Measurements from ENCODE around the gene NAV1.
A peak's percentile ranks its signal among the peaks of the same experiment; 100 is the strongest.
"Not testable (repeated sequence)": the region's sequence is repeated elsewhere in the genome, so short reads cannot be mapped to it uniquely, and the experiment has no call there.

Gene NAV1

DNA sequence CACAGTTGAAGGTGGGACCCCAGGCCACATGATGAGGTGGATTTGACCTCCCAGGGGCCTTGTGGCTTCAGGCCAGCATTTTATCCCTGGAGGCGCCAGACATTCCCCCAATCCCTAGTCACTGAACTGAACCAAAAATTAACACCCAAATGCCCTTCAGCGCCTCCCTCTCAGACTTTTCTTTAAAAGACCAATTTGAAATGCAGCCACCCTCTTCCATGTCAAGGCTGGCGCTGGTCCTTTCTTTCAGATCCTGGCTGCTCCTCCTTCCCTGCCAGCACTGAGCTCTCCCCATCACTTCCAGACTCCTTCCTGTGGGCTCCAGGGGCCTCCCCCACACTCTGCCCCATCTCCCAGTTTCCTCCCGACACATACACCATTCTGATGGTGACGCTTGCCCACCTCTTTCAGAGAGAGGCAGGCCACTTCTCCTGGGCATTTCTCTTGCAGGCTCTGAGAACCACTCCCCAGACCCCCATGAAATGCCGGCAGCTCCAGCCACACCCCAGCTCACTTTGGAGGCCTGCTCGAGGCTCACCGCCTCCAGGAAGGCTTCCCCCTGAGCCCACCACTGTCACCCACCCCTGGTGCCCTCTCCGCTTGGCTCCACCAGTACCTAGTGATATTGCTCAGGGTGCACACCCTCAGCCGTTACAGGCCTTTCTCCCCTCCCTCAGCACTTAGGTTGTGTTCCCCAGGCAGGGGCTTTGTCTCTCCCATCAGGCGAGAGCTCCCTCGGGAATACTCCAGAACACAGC is 27.0 kb downstream of the NAV1 start:
- DNase-seq = no peak

DNA sequence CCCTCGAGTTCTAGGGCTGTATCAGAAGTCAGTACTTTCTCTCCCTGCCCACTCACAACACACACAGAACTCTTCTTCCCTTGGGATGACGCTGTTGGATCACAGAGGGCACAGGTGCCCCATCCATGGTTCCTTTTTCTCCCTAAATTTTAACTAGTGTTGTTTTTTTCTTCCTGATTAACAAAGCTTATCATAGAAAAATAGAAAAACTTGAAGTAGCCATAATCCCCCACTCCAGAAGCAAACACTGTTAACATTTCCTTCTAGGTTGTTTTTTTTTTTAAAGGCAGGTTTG is 27.5 kb downstream of the NAV1 start:
- no peak for DNase-seq

DNA sequence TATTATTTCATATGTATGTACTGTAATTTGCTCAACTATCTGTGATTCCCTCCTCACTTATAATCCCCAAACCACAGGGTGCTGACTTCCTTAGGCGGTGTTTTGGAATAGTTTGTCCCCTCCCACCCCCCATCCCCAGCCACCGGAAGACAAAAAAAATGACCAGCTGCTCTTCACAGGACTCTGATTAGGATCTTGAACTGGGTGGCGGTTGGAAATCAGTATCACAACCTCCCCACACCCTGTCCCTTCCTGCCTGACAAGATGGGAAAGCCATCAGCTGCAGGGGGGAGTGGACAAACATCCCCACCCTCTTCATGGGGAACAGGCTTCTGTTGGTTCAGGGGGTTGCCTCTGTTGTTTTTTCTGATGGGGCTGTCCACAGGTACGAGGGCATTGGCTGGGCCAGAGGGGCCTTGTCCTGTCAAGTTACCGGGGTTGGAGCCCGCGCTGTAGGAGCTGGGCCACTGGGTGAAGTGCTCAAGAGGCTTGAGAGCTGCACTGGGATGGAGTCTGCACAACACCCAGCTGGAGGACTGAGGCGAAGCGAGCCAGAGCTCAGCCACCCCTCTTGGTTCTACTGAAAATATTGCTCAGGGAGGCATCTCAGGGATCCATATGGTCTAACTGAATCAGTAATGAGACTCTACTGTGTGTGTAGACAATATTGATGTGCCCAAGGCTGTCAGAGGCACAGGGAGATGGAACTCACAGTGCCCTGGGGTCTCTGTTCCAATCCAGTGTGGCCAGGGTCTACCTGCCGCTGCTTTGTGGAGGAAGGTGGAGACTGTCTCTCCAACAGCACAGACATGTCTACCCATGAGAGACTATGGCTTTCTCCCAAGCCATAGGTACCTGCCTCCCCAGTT is 28.2 kb downstream of the NAV1 start:
- no peak for DNase-seq

GRCh38 chr1:201568265-201568664 is 29.3 kb downstream of the NAV1 start:
- no peak for DNase-seq

GRCh38 chr1:201568859-201569294 is 29.9 kb downstream of the NAV1 start:
- no peak for DNase-seq

DNA sequence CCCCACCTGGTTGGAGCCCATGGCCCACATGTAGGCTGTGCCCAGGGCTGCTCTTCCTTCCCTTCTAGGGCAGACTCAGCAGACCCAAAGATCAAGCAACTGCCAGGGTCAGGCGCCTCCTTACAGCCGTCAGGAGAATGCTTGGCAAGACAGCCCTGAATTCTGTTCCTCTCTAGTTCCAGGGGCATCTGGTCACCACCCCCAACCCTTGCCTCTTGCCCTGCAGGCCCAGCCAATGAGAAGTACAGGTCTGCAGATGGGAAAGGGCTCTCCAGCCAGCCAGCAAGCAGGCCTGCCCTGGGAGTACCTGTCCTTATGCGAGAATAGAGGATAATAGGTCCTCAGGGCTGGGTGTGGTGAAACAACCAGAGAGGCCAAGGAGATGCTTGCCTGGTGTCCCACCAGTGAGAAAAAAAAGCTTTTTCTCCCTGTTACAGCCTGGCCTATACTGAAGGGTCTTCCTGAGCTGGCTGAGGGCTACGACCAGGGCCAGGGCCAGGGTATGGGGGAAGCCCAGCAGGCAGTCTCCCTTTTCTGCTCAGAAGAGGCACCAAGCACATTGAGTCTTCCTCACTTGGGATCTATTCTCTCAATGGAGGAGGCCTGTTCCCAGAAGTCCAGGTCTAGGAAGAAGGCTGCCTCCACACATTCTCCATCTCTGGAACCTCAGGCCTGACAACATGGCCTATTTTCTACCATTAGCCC is 31.4 kb downstream of the NAV1 start:
- no peak for DNase-seq

DNA sequence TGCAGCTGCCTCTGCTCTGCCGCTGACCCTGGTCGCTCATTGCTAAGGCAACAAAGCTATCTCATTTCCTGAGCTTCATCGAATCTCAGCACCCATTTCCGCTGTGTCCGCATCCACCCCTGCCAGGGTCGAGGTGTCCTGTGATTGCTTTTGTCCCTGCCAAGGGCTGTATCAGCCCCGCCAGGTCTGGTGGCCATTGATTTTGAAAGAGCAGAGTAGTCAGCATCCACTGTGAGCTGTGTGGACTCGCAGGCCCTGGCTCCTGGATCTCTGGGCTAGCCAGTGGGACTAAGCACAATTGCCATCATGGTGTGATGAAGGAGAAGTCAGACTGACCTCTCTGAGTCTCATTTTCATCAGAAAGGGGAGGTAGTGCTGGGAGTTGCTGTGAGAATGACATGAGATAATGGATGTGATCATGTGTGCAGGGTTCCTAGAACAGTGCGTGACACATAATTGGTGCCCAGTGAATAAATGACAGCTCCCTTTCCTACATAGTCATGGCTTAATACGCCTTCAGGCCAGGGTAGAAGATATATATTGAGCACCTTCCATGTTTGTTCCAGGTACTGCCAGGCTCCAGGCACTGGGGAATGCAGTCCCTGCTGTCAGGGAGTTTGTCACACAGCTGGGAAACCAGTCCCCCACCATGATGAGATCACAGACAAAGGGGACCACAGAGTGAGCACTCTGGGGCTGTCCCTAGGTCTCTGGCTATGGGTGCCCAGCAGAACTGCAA is 32.1 kb downstream of the NAV1 start:
- DNase-seq = no peak

GRCh38 chr1:201573030-201573429 is 34.1 kb downstream of the NAV1 start:
- no peak for DNase-seq

- DNase-seq = no peak
These were observed 35.0 kb downstream of the NAV1 start for GRCh38 chr1:201573923-201574322.

GRCh38 chr1:201575912-201576311 is 37.0 kb downstream of the NAV1 start:
- DNase-seq = no peak

- DNase-seq = no peak
These were observed 38.0 kb downstream of the NAV1 start for GRCh38 chr1:201576914-201577313.

DNA sequence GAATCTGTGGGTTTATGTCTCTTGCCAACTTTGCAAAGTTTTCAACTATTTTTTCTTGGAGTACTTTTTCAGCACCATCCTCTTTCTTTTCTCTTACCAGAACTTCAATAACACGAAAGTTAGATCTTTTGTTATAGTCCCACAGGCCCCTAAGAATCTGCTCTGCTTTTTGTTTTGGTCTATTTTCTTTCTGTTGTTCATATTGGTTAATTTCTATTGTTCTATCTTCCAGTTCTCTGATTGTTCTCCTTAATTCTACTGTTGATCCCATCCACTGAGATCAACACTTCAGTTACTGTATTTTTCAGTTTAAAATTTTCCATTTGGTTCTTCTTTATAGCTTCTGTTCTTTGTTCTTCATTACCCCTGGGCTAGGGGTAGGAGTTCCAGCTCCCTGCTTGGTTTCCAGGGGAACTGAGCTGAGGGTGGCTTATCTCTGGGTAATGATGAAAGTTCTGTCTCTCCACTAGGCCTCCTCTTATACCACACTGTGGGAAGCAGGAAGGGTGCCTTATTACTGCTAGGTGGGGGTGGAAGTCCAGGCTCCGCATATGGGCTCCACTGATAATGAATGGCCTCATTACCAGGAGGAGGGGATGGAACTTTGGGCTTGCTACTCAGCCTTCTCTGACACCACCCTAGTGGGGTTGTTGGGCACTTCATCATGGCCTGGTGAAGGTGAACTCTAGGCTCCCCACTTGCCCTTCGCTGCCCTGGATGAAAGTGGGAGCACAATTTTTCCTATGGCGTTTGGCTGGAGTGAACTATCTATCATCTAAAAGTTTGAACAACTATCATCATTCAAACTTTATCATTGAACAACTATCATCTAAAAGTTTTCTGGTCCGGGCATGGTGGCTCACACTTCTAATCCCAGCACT is 39.3 kb downstream of the NAV1 start:
- DNase-seq = no peak

DNA sequence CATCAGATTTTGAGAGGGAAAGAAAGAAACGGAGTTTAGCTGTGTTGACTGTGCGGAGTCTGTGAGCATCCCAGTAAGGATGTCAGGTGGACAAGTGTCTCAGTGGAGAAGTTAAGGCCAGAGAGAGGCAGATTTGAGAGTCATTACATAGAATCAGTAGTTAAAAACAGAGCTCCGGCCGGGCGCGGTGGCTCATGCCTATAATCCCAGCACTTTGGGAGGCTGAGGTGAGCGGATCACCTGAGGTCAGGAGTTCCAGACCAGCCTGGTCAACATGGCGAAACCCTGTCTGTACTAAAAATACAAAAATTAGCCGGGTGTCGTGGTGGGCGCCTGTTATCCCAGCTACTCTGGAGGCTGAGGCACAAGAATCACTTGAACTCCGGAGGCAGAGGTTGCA is 42.4 kb downstream of the NAV1 start:
- DNase-seq = not testable (repeated sequence)

- DNase-seq = peak; percentile 41
These were observed 43.9 kb downstream of the NAV1 start for GRCh38 chr1:201582705-201583442.

DNA sequence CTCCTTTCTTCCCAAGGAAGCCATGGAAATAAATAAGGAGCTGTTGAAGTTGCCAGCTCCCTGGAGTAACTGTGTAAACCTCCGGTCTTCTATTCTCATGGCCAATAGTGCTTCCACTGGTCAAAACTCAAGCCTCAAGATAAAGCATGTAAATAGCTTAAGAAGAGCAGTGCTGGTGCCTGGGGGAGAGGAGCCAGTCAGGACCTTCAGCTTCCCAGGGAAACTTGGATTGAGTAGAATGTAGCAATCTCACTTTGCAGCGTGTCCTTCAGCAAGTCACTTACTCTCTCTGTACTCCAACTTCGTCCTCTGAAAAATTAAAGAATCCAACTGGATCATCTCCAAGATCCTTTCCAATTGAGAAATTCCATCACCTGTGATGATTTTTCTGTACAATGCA is 44.7 kb downstream of the NAV1 start:
- no peak for DNase-seq

DNA sequence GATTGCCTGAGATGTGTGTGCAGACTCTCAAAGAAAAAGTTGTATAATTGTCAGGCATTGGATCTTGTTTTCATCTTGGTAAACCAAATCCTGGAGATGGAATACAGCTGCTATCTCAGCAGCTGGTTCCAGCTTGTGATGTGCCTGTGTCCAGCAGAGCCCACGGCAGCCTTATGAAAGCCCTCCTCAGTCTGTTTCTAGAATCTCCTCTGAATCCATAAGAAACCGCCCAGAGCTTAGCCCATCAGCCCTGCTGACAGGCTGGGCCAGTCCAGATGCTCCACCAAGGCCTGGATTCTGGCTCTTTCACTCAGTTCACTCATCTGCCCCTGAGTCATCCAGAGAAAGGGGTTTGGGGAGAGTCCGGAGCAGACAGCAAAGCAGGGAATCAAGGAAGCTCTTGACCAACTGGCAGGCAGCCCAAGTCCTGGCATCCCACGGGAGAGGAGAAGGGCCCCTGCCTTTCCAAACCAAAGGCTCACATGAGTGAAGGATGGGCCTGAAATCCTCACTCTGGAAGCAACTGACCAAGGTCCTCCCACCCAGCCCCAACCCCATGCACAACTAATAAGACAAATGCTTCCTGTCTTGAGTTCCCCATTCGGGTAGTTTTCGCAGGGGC is 45.7 kb downstream of the NAV1 start:
- DNase-seq = peak; percentile 85

GRCh38 chr1:201585093-201585483 is 46.2 kb downstream of the NAV1 start:
- peak; percentile 56 for DNase-seq

DNA sequence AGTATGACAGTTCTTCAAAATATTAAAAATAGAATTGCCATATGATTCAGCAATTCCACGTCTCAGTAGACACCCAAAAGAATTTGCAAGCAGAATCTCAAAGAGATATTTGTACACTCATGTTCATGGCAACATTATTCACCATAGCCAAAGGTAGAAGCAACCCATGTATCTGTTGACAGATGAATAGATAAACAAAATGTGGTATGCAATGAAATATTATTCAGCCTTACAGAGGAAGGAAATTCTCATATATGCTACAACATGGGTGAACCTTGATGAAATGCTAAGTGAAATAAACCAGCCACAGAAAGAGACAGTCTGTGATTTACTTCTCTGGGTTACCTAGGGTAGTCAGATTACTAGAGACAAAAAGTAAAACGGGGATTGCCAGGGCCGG is 47.0 kb downstream of the NAV1 start:
- DNase-seq = peak; percentile 70

DNA sequence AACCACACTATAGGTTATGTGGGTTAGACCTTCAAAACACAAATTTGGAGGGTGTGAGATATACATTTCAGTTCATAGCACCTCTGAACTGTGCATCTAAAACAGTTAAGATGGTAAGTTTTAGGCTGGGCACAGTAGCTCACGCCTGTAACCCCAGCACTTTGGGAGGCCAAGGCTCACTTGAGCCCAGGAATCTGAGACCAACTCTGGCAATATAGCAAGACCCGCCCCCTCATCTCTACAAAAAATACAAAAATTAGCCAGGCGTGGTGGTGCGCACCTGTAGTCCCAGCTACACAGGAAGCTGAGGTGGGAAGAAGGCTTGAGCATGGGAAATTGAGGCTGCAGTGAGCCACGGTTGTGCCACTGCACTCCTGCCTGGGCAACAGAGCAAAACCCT is 47.9 kb downstream of the NAV1 start:
- no peak for DNase-seq

GRCh38 chr1:201587729-201588128 is 48.8 kb downstream of the NAV1 start:
- DNase-seq = no peak
